HL-60 (cell line): ENCODE results near the gene BTN2A1.
A peak's percentile ranks its signal among the peaks of the same experiment; 100 is the strongest.

Experiments used
- DNase-seq, 2 experiments: peaks; one replicate each; pipeline ENCODE4 v3.0.0-alpha.2; 2010 to 2020; ENCODE audit warnings: low read depth in 1 of 2, low spot score in 1 of 2
- H3K27ac ChIP-seq: fragments of 250-450 bp; sonication (Bioruptor Pico); replicated peaks from 2 replicates; pipeline ENCODE4 v1.5.1; 2020; ENCODE audit warnings: mild to moderate bottlenecking, moderate library complexity
- H3K27me3 ChIP-seq: fragments of 250-450 bp; sonication (Bioruptor Pico); 2 replicates; pipeline ENCODE4 v1.5.1; 2021; ENCODE audit warnings: mild to moderate bottlenecking, moderate library complexity; ENCODE audit not compliant: insufficient read depth, poor library complexity, severe bottlenecking
- H3K4me3 ChIP-seq: replicated peaks from 2 replicates; pipeline ENCODE4 v1.5.1; 2011; ENCODE audit warnings: mild to moderate bottlenecking, control low read depth, low read length; ENCODE audit not compliant: insufficient read depth
- CTCF ChIP-seq: IDR thresholded peaks from one replicate; pipeline ENCODE4 v1.5.1; 2011; ENCODE audit warnings: low read length, control low read depth, inconsistent platforms; ENCODE audit not compliant: insufficient read depth
- GABPA ChIP-seq: IDR thresholded peaks from 2 replicates; pipeline ENCODE4 v1.6.1; 2012; ENCODE audit warnings: low read depth
- POLR2AphosphoS5 ChIP-seq: IDR thresholded peaks from 2 replicates; pipeline ENCODE4 v1.6.1; 2012; ENCODE audit warnings: low read depth
- REST ChIP-seq: IDR thresholded peaks from 2 replicates; pipeline ENCODE4 v1.6.1; 2012; ENCODE audit warnings: low read depth; ENCODE audit not compliant: insufficient replicate concordance
- SPI1 ChIP-seq: IDR thresholded peaks from 2 replicates; pipeline ENCODE4 v1.6.1; 2012; ENCODE audit warnings: low read depth, mild to moderate bottlenecking, borderline replicate concordance

BTN2A1 gene

GRCh38 chr6:26474439-26474881 lies 16.7 kb downstream of the BTN2A1 start:
- no peak for DNase-seq
- Histone ChIP-seq H3K27ac (peak overlapping the region; percentile 94), H3K4me3 (peak overlapping the region; percentile 34), H3K27me3 (no peaks in the 10 kb centered on the region)
- TF ChIP-seq POLR2AphosphoS5 (0 out of 2 replicates have a peak, but pooled peaks have one; percentile 5), GABPA (no peak)

GRCh38 chr6:26475823-26476729 lies 18.3 kb downstream of the BTN2A1 start:
- peak overlapping the region; percentile 63 for H3K27ac ChIP-seq
- no peak for TF ChIP-seq CTCF

GRCh38 chr6:26476896-26477295 lies 19.1 kb downstream of the BTN2A1 start:
- peak overlapping the region; percentile 63 for H3K27ac ChIP-seq
- no peak overlapping the region for H3K4me3 ChIP-seq
- no peaks in the 10 kb centered on the region for H3K27me3 ChIP-seq
- DNase-seq: peak in 1 of 2 experiments; percentile 19
- TF ChIP-seq POLR2AphosphoS5 (no peak), SPI1 (peak; percentile 20; the same call in 1 of the 2 replicates)

More at GRCh38 chr6:26475823-26476729, 18.3 kb downstream of the BTN2A1 start:
- no peak overlapping the region for H3K4me3 ChIP-seq
- no peak for DNase-seq
- no peaks in the 10 kb centered on the region for H3K27me3 ChIP-seq

GRCh38 chr6:26477426-26477825 lies 19.7 kb downstream of the BTN2A1 start:
- DNase-seq: no peak
- Histone ChIP-seq H3K4me3 (no peak overlapping the region), H3K27ac (peak overlapping the region; percentile 63), H3K27me3 (no peaks in the 10 kb centered on the region)
- TF ChIP-seq REST: no peak
- TF ChIP-seq CTCF: no peak
- TF ChIP-seq POLR2AphosphoS5: no peak
- TF ChIP-seq GABPA: no peak
- no peak for TF ChIP-seq SPI1

- Histone ChIP-seq H3K27me3 (no peaks in the 10 kb centered on the region), H3K27ac (peak overlapping the region; percentile 63; the same call in 1 of the 2 replicates), H3K4me3 (no peak overlapping the region)
- DNase-seq: no peak
- no peak for TF ChIP-seq REST
- no peak for TF ChIP-seq SPI1
- no peak for TF ChIP-seq CTCF
- no peak for TF ChIP-seq GABPA
- TF ChIP-seq POLR2AphosphoS5: no peak
Observed at GRCh38 chr6:26478100-26478984, 20.6 kb downstream of the BTN2A1 start.
